T-helper 9 cell (primary cell): ENCODE measurements around the gene SGCD.

ENCODE experiments used
- DNase-seq: peaks from one replicate; pipeline ENCODE4 v3.0.0-alpha.2; 2020
- total RNA-seq, 2 donors: gene quantifications; one replicate each; lab custom pipeline; 2026; lab: John Stamatoyannopoulos, UW

The SGCD gene
- total RNA-seq: 0 to 0.07 reads per million in 2 donors

GRCh38 chr5:156326718-156327259 is at the start of gene SGCD:
Gene SGCD (plus strand): TSS chr5:156327164.
- DNase-seq: no peak

- no peak for DNase-seq
Measured at GRCh38 chr5:156277290-156277689, 49.7 kb upstream of the SGCD start.

GRCh38 chr5:156295431-156295830 is 31.5 kb upstream of the SGCD start:
- no peak for DNase-seq

GRCh38 chr5:156310115-156310514 is 16.8 kb upstream of the SGCD start:
- no peak for DNase-seq

- DNase-seq: no peak
Measured at GRCh38 chr5:156312897-156313694, 13.9 kb upstream of the SGCD start.

GRCh38 chr5:156314416-156314815 is 12.5 kb upstream of the SGCD start:
- no peak for DNase-seq

- DNase-seq: no peak
Measured at GRCh38 chr5:156322666-156323065, 4.3 kb upstream of the SGCD start.

GRCh38 chr5:156327296-156327695 is 332 bp downstream of the SGCD start:
- DNase-seq: no peak

GRCh38 chr5:156328161-156328560 is 1.2 kb downstream of the SGCD start:
- no peak for DNase-seq

GRCh38 chr5:156328766-156329165 is 1.8 kb downstream of the SGCD start:
- DNase-seq: no peak

GRCh38 chr5:156329171-156329611 is 2.2 kb downstream of the SGCD start:
- DNase-seq: no peak

GRCh38 chr5:156330141-156330870 is 3.3 kb downstream of the SGCD start:
- DNase-seq: no peak

GRCh38 chr5:156331181-156331580 is 4.2 kb downstream of the SGCD start:
- no peak for DNase-seq

GRCh38 chr5:156331845-156332244 is 4.9 kb downstream of the SGCD start:
- DNase-seq: no peak

- no peak for DNase-seq
Measured at GRCh38 chr5:156332245-156332644, 5.3 kb downstream of the SGCD start.

- DNase-seq: no peak
Measured at GRCh38 chr5:156339139-156339841, 12.3 kb downstream of the SGCD start.

GRCh38 chr5:156340893-156341292 is 13.9 kb downstream of the SGCD start:
- DNase-seq: no peak

- no peak for DNase-seq
Measured at GRCh38 chr5:156350256-156350655, 23.3 kb downstream of the SGCD start.

GRCh38 chr5:156351423-156351822 is 24.5 kb downstream of the SGCD start:
- DNase-seq: no peak

GRCh38 chr5:156354571-156354970 is 27.6 kb downstream of the SGCD start:
- DNase-seq: no peak

GRCh38 chr5:156356238-156356637 is 29.3 kb downstream of the SGCD start:
- DNase-seq: no peak

- DNase-seq: no peak
Measured at GRCh38 chr5:156359476-156359875, 32.5 kb downstream of the SGCD start.

- DNase-seq: no peak
Measured at GRCh38 chr5:156361436-156362109, 34.6 kb downstream of the SGCD start.
